Spleen (tissue), 11 donors: ENCODE data around the gene SMARCA4. TPM values are rescaled to one million over a fixed set of nuclear protein-coding genes. Genes with fewer than 3 reads are reported as not detected.
A peak's percentile ranks its signal among the peaks of the same experiment; 100 is the strongest.
"Not testable (repeated sequence)": the region's sequence is repeated elsewhere in the genome, so short reads cannot be mapped to it uniquely, and the experiment has no call there.

Experiments
- DNase-seq: peaks from one replicate; pipeline ENCODE4 v3.0.0-alpha.2; 2020
- H3K27ac ChIP-seq, 8 donors: fragments of 200-600 bp; sonication (generic) in 7 of 8; 1 replicate in 4 of 8; 2 replicates in 4 of 8; pipeline versions ENCODE4 v1.5.0 to v1.8.0; 2016 to 2021; ENCODE audit warnings: inconsistent platforms in 4 of 8, mild to moderate bottlenecking in 4 of 8, moderate library complexity in 1 of 8
- H3K27me3 ChIP-seq, 7 donors: fragments of 200-600 bp; sonication (generic) in 6 of 7; replicated peaks in 1 of 7; 1 replicate in 4 of 7; 2 replicates in 3 of 7; pipeline versions ENCODE4 v1.5.0 to v1.8.0; 2016 to 2021; ENCODE audit warnings: inconsistent platforms in 3 of 7, mild to moderate bottlenecking in 1 of 7
- H3K36me3 ChIP-seq, 6 donors: fragments of 200-600 bp; sonication (generic) in 5 of 6; 1 replicate in 4 of 6; 2 replicates in 2 of 6; pipeline versions ENCODE4 v1.5.0 to v1.8.0; 2016 to 2021; ENCODE audit warnings: inconsistent platforms in 2 of 6
- H3K4me1 ChIP-seq, 6 donors: fragments of 200-600 bp; sonication (generic) in 5 of 6; 1 replicate in 3 of 6; 2 replicates in 3 of 6; pipeline versions ENCODE4 v1.5.0 to v1.8.0; 2016 to 2021; ENCODE audit warnings: inconsistent platforms in 3 of 6
- H3K4me3 ChIP-seq, 8 donors: fragments of 200-600 bp; sonication (generic) in 7 of 8; 1 replicate in 4 of 8; 2 replicates in 4 of 8; pipeline versions ENCODE4 v1.5.0 to v1.8.0; 2016 to 2021; ENCODE audit warnings: inconsistent platforms in 4 of 8, mild to moderate bottlenecking in 4 of 8, moderate library complexity in 2 of 8
- H3K9me3 ChIP-seq, 8 donors: fragments of 200-600 bp; sonication (generic) in 7 of 8; 1 replicate in 4 of 8; 2 replicates in 4 of 8; pipeline versions ENCODE4 v1.5.0 to v1.8.0; 2016 to 2021; ENCODE audit warnings: inconsistent platforms in 4 of 8
- POLR2A ChIP-seq, 3 donors: fragments of 450-650 bp; IDR thresholded peaks; one replicate each; pipeline ENCODE4 v1.5.1; 2017; ENCODE audit warnings: antibody characterized with exemption in 3 of 3, mild to moderate bottlenecking in 1 of 3
- POLR2AphosphoS5 ChIP-seq, 3 donors: sonication (generic); formaldehyde crosslinking; IDR thresholded peaks; one replicate each; pipeline ENCODE4 v1.5.1; 2017; ENCODE audit warnings: antibody characterized with exemption in 3 of 3
- WGBS, 5 donors: extraction: QIAGEN DNeasy Blood & Tissue Kit in 3 of 5; methylation state at CpG; one replicate each; pipeline versions ENCODE4 v1.1.5 to v1.1.7; 2013 to 2018; 5-methylcytosine and 5-hydroxymethylcytosine counted together
- intact Hi-C: fragments of 100-400 bp; cut with DNase I; formaldehyde crosslinking; loops from one replicate; pipeline ENCODE4 v1.15.0; 2023; ENCODE audit warnings: low total_unique reads
- polyA plus RNA-seq, 3 donors: library from polyadenylated mRNA; stranded (reverse); fragments of 200-250 nt; gene quantifications; one replicate each; pipeline ENCODE4 v1.2.1, GENCODE V29; 2013
- total RNA-seq, 7 donors: library from RNA; depleted of rRNA in 3 of 7; stranded (reverse); fragments of >200 nt in 3 of 7; fragmentation: NEBNext Ultra II Directional in 4 of 7; extraction: Animal tissue kit (Norgen Biotek cat#: 25700) in 4 of 7; gene quantifications; one replicate each; pipeline versions ENCODE4 v1.1.0 to v1.2.1, GENCODE V29; 2016 to 2021
- TF ChIP-seq, protein P1 (sequence below), 11 experiments: fragments of 200-600 bp in 7 of 11; fragments of 450-650 bp in 4 of 11; sonication (generic) in 4 of 11; IDR thresholded peaks in 8 of 11; conservative IDR thresholded peaks in 3 of 11; 1 replicate in 7 of 11; 2 replicates in 4 of 11; pipeline versions ENCODE4 v1.4.0 to v1.8.0; 2016 to 2021; ENCODE audit warnings: antibody characterized with exemption in 11 of 11, inconsistent platforms in 4 of 11, mild to moderate bottlenecking in 1 of 11
- donor health status: healthy with polysubstance abuse.
- donor health status: DM: no; HTN: no; CAD: no; lungs with moderate emphysema.
- donor health status: DM: no; HTN: no; CAD: no.
- donor health status: Bipolar disorder and iron deficiency.
- donor health status: healthy.
- donor health status: DM: no; HTN: no; CAD: no.
- donor health status: DM: yes; HTN: yes; CAD: no.

Gene SMARCA4
- total and polyA plus RNA-seq, 10 donors: 41.6 to 95.6 (median 65.8) TPM

DNA sequence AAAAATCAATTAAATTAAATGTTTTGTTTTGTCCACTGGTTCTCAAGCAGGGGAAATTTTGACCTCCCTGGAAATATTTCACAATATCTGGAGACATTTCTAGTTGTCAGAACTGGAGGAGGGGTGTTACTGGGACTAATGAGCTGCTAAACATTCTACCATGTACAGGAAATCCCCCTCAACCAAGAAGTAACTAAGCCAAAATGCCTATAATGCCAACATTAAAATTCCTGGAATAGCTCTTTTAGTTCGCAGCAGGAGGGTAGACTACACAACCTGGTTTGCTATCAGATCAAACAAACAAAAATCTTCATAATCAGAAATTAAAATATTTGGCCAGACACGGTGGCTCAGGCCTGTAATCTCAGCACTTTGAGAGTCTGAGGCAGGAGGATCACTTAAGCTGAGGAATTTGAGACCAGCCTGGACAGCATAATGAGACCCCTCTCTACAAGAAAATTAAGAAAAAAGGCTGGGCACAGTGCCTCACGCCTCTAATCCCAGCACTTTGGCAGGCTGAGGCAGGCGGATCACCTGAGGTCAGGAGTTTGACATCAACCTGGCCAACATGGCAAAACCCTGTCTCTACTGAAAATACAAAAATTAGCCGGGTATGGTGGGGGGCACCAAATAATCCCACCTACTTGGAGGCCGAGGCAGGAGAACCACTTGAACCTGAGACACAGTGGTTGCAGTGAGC lies 13.7 kb upstream of the SMARCA4 start:
- H3K27ac ChIP-seq: peak overlapping the region in 5 of 8 donors; percentile 8 to 56 (median 35)
- H3K4me3 ChIP-seq: no peak overlapping the region
- no peak for DNase-seq
- H3K4me1 ChIP-seq: peaks cover 0 to 8% (median 4%) of the 10 kb centered on the region in 6 donors
- WGBS, 5 donors: 79 to 90% (median 89%) methylated on average over 6 of the region's 6 CpGs
- H3K36me3 ChIP-seq: no peaks in the 10 kb centered on the region
- TF ChIP-seq POLR2A (IDR thresholded peaks at IDR 0.05): no peak
- TF ChIP-seq POLR2AphosphoS5 (IDR thresholded peaks at IDR 0.05): no peak
- TF ChIP-seq, protein P1, sequence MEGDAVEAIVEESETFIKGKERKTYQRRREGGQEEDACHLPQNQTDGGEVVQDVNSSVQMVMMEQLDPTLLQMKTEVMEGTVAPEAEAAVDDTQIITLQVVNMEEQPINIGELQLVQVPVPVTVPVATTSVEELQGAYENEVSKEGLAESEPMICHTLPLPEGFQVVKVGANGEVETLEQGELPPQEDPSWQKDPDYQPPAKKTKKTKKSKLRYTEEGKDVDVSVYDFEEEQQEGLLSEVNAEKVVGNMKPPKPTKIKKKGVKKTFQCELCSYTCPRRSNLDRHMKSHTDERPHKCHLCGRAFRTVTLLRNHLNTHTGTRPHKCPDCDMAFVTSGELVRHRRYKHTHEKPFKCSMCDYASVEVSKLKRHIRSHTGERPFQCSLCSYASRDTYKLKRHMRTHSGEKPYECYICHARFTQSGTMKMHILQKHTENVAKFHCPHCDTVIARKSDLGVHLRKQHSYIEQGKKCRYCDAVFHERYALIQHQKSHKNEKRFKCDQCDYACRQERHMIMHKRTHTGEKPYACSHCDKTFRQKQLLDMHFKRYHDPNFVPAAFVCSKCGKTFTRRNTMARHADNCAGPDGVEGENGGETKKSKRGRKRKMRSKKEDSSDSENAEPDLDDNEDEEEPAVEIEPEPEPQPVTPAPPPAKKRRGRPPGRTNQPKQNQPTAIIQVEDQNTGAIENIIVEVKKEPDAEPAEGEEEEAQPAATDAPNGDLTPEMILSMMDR (IDR thresholded peaks at IDR 0.05 in 8 of 11, conservative IDR thresholded peaks at IDR 0.05 in 3 of 11): no peak
- no peaks in the 10 kb centered on the region for H3K27me3 ChIP-seq
- intact Hi-C loops: no loop called here
- H3K9me3 ChIP-seq: no peaks in the 10 kb centered on the region

DNA sequence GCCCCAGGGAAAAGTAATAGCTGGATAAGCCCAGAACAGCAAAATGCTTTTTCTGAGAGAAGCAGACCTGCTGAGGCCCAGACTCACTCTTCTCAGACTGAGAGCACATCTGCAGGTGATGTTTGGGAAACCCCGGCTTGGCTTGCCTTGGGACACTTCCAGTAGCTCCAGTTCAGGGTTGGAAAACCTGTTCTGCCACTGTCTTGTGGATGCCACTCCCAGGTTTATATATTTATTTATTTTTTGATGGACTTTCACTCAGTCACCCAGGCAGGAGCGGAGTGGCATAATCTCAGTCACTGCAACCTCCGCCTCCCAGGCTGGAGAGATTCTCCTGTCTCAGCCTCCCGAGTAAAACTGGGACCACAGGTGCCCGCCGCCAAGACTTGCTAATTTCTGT lies 8.0 kb upstream of the SMARCA4 start:
- Histone ChIP-seq H3K4me1 (peaks cover 0 to 7% (median 0%) of the 10 kb centered on the region in 6 donors), H3K27ac (no peak overlapping the region), H3K9me3 (no peaks in the 10 kb centered on the region), H3K27me3 (no peaks in the 10 kb centered on the region), H3K4me3 (no peak overlapping the region), H3K36me3 (no peaks in the 10 kb centered on the region)
- TF ChIP-seq POLR2A (IDR thresholded peaks at IDR 0.05) (no peak), POLR2AphosphoS5 (IDR thresholded peaks at IDR 0.05) (no peak)
- TF ChIP-seq, protein P1 (IDR thresholded peaks at IDR 0.05 in 8 of 11, conservative IDR thresholded peaks at IDR 0.05 in 3 of 11): no peak
- intact Hi-C loops: no loop called here
- DNase-seq: no peak
- WGBS, 5 donors: 88 to 99% (median 97%) methylated on average over 6 of the region's 6 CpGs

DNA sequence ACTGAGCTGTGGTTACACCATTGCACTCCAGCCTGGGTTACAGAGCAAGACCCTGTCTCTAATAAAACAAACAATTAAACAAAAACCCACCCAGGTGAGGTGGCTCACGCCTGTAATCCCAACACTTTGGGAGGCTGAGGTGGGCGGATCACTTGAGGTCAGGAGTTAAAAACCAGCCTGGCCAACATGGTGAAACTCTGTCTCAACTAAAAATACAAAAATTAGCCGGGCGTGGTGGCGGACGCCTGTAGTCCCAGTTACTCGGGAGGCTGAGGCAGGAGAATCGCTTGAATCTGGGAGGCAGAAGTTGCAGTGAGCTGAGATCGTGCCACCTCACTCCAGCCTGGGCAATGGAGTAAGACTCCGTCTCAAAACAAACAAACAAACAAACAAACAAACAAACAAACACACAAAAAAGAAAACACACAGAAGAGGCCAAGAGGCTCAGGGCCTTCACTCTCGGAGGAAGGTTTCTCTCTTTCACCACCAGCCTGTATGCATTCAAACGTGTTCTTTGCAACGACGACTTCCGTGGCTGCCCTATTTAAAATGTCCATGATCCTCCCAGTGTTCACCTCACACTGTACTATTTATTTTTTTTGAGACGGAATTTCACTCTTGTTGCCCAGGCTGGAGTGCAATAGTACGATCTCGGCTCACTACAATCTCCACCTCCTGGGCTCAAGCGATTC lies 1.4 kb upstream of the SMARCA4 start:
- WGBS, 5 donors: 95 to 96% (median 95%) methylated on average over 19 of the region's 19 CpGs
- H3K4me1 ChIP-seq: peaks cover 20 to 46% (median 38%) of the 10 kb centered on the region in 6 donors
- intact Hi-C loops, DNase-seq, H3K9me3 ChIP-seq, H3K27me3 ChIP-seq, H3K36me3 ChIP-seq: not testable (repeated sequence)
- H3K27ac ChIP-seq: peak overlapping the region in 6 of 8 donors; percentile 93 to 97 (median 94)
- H3K4me3 ChIP-seq: peak overlapping the region in 5 of 8 donors; percentile 60 to 92 (median 84)

DNA sequence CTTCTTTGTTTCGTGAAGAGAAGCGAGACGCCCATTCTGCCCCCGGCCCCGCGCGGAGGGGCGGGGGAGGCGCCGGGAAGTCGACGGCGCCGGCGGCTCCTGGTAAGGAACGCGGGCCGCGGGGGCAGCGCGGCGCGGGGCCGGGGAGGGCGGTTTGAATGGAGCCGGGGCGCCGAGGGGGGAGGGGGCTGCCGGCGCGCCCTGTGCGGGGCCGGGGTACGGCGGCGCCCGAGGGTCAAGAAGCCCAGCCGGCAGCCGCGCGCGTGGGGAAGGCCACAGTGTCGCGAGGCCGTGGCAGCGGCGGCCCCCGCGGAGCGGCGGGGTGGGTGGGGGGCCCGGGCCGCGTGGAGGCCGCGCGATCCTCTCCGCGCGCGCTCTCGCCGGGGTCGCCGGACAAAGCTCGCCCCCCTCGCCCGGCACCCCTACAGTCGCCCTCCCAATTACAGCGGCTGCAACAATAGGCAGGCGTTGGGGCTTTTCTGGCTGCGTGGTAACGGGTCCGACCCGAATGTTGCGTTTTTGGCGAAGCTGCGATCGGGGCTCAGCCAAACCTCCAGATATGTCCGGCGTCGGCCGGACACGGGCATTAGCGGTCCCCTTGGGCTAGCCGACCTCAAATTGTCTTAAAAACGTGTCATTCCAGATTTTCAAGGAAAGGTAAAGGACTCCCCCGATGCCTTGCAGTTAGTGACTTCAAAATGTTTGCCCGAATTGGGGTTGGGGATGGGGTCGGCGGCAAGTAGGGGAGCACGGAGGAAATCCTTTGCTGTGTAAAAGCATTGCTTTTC lies 437 bp downstream of the SMARCA4 start:
- no peaks in the 10 kb centered on the region for H3K36me3 ChIP-seq
- intact Hi-C loops: no loop called here
- H3K9me3 ChIP-seq: no peaks in the 10 kb centered on the region
- peaks cover 21 to 60% (median 41%) of the 10 kb centered on the region in 6 donors for H3K4me1 ChIP-seq
- WGBS, 5 donors: 1 to 2% (median 1%) methylated on average over 28 to 92 of the region's 92 CpGs
- no peaks in the 10 kb centered on the region for H3K27me3 ChIP-seq
- peak overlapping the region; percentile 74 to 97 (median 94) for H3K27ac ChIP-seq
- TF ChIP-seq, protein P1 (IDR thresholded peaks at IDR 0.05 in 8 of 11, conservative IDR thresholded peaks at IDR 0.05 in 3 of 11): no peak
- no peak for TF ChIP-seq POLR2A (IDR thresholded peaks at IDR 0.05)
- TF ChIP-seq POLR2AphosphoS5 (IDR thresholded peaks at IDR 0.05): no peak
- H3K4me3 ChIP-seq: peak overlapping the region; percentile 50 to 92 (median 82)
- DNase-seq: no peak
